Activated CD8-positive, alpha-beta T cell treated with anti-CD3 and anti-CD28 coated beads for 36 hours (primary cell): ENCODE results near the gene DHRSX. TPM values are rescaled to one million over a fixed set of nuclear protein-coding genes. Genes with fewer than 3 reads are reported as not detected.
"Not testable (repeated sequence)": the region's sequence is repeated elsewhere in the genome, so short reads cannot be mapped to it uniquely, and the experiment has no call there.

ENCODE experiments used
- ATAC-seq: fragments of 200-7000 bp; cut with Tn5 transposase; one replicate; pipeline ENCODE4 v1.10.0; 2021; ENCODE audit warnings: mild to moderate bottlenecking, moderate library complexity
- CTCF ChIA-PET: fragments of 350-600 bp; sonication (Branson Sonifier 250); formaldehyde crosslinking; loops from one replicate; lab custom pipeline; 2021; ENCODE audit warnings: antibody characterized with exemption; lab: Charles Lee
- POLR2A ChIA-PET: fragments of 350-600 bp; sonication (Branson Sonifier 250); formaldehyde crosslinking; loops from one replicate; lab custom pipeline; 2021; ENCODE audit warnings: antibody characterized with exemption; lab: Charles Lee
- DNase-seq: peaks from one replicate; pipeline ENCODE4 v3.0.0-alpha.2; 2020
- H3K27ac Mint-ChIP-seq: one replicate; pipeline ENCODE4 v1.8.0; 2021; ENCODE audit warnings: mild to moderate bottlenecking, mixed read lengths
- H3K27me3 Mint-ChIP-seq: one replicate; pipeline ENCODE4 v1.8.0; 2021; ENCODE audit warnings: mixed read lengths
- H3K36me3 Mint-ChIP-seq: one replicate; pipeline ENCODE4 v1.8.0; 2021; ENCODE audit warnings: low read depth, mixed read lengths
- H3K4me1 Mint-ChIP-seq: one replicate; pipeline ENCODE4 v1.8.0; 2021; ENCODE audit warnings: low read depth, mixed read lengths
- H3K4me3 Mint-ChIP-seq: one replicate; pipeline ENCODE4 v1.8.0; 2021; ENCODE audit warnings: mild to moderate bottlenecking, moderate library complexity, mixed read lengths
- H3K9me3 Mint-ChIP-seq: one replicate; pipeline ENCODE4 v1.8.0; 2021; ENCODE audit warnings: mixed read lengths
- intact Hi-C: fragments of 100-400 bp; cut with micrococcal nuclease; formaldehyde crosslinking; loops from one replicate; pipeline ENCODE4 v1.10.0; 2022
- total RNA-seq, 2 experiments: library from RNA; stranded (reverse); gene quantifications; one replicate each; pipeline ENCODE4 v1.2.3, GENCODE V29; 2021
- TF ChIP-seq, protein P1 (sequence below): fragments of 200-600 bp; IDR thresholded peaks from one replicate; pipeline ENCODE4 v1.8.0; 2022; ENCODE audit warnings: antibody characterized with exemption, mild to moderate bottlenecking

The DHRSX gene
- total RNA-seq, 2 experiments from 2014 or later, result 19.7 to 22.0 TPM

DNA sequence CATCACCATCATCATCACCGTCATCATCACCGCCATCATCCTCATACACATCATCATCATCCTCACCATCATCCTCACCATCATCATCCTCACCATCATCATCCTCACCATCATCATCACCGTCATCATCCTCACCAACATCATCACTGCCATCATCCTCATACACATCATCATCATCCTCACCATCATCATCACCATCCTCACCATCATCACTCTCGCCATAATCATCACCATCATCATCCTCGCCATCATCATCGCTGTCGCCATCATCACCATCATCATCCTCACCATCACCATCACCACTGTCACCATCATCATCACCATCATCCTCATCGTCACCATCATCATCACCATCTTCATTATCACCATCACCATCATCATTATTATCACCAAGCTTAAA lies 19.8 kb upstream of the DHRSX start:
- ChIA-PET POLR2A (no interaction called here), CTCF (no interaction called here)

DNA sequence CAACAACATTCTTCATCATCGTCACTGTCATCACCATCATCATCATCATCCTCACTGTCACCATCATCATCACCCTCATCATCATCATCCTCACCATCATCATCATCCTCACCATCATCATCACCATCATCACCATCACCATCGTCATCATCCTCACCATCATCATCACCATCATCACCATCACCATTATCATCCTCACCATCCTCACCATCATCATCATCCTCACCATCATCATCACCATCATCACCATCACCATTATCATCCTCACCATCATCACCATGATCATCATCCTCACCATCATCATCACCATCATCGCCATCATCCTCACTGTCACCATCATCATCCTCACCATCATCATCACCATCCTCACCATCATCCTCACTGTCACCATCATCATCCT lies 18.9 kb upstream of the DHRSX start:
- POLR2A ChIA-PET, DNase-seq, CTCF ChIA-PET, ATAC-seq, H3K27me3 Mint-ChIP-seq, H3K4me3 Mint-ChIP-seq, H3K9me3 Mint-ChIP-seq, H3K36me3 Mint-ChIP-seq, intact Hi-C loops, H3K27ac Mint-ChIP-seq, H3K4me1 Mint-ChIP-seq: not testable (repeated sequence)

More for the DNA sequence above, 19.8 kb upstream of the DHRSX start:
- Mint-ChIP-seq H3K4me1 (peaks cover 6% of the 10 kb centered on the region), H3K36me3 (no peaks in the 10 kb centered on the region), H3K27me3 (peaks cover 3% of the 10 kb centered on the region), H3K4me3 (no peak overlapping the region), H3K27ac (no peak overlapping the region), H3K9me3 (no peaks in the 10 kb centered on the region)
- intact Hi-C loops, result no loop called here
- TF ChIP-seq, protein P1, sequence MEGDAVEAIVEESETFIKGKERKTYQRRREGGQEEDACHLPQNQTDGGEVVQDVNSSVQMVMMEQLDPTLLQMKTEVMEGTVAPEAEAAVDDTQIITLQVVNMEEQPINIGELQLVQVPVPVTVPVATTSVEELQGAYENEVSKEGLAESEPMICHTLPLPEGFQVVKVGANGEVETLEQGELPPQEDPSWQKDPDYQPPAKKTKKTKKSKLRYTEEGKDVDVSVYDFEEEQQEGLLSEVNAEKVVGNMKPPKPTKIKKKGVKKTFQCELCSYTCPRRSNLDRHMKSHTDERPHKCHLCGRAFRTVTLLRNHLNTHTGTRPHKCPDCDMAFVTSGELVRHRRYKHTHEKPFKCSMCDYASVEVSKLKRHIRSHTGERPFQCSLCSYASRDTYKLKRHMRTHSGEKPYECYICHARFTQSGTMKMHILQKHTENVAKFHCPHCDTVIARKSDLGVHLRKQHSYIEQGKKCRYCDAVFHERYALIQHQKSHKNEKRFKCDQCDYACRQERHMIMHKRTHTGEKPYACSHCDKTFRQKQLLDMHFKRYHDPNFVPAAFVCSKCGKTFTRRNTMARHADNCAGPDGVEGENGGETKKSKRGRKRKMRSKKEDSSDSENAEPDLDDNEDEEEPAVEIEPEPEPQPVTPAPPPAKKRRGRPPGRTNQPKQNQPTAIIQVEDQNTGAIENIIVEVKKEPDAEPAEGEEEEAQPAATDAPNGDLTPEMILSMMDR, result no peak
- DNase-seq, result no peak
- ATAC-seq, result no peak

DNA sequence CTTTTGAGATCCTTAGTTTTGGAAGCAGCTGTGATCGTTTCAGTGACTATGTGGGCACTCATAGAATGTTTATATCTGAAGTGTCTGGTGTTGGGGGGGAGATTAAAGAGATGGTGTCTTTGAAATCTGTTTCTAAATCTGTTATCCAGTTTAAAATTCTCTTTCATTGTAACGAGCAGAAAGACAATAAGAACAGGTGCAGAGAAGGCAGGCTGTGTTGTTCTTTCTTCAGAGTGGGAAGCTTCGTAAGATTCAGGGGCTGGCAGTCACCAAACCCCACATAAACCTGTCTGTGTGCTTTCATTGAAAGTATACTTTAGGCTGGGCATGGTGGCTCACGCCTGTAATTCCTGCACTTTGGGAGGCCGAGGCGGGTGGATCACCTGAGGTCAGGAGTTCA lies 16.3 kb upstream of the DHRSX start:
- no peaks in the 10 kb centered on the region for H3K36me3 Mint-ChIP-seq
- H3K27ac Mint-ChIP-seq, result no peak overlapping the region
- TF ChIP-seq, protein P1, result no peak

DNA sequence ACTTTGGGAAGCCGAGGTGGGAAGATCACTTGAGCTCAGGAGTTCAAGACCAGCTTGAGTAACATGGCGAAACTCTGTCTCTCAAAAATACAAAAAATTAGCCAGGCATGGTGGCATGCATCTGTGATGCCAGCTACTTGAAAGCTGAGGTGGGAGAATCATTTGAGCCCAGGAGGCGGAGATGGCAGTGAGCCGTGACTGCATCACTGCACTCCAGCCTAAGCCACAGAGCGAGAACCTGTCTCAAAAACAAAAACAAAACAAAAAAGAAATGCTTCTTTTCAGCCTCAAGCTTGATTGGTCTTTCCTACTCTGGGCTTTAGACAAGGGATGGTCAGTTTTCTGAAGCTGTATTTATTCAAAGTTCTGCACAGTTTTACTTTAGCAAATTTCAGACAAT lies 15.8 kb upstream of the DHRSX start:
- H3K9me3 Mint-ChIP-seq, result no peaks in the 10 kb centered on the region
- no peaks in the 10 kb centered on the region for H3K36me3 Mint-ChIP-seq
- no peak overlapping the region for H3K27ac Mint-ChIP-seq
- intact Hi-C loops, result no loop called here
- DNase-seq (no peak), ATAC-seq (no peak)
- peaks cover 6% of the 10 kb centered on the region for H3K4me1 Mint-ChIP-seq
- H3K27me3 Mint-ChIP-seq, result no peaks in the 10 kb centered on the region
- ChIA-PET POLR2A (no interaction called here), CTCF (no interaction called here)
- H3K4me3 Mint-ChIP-seq, result no peak overlapping the region
- TF ChIP-seq, protein P1, result no peak

More for the DNA sequence above, 16.3 kb upstream of the DHRSX start:
- ChIA-PET POLR2A (no interaction called here), CTCF (no interaction called here)
- peaks cover 6% of the 10 kb centered on the region for H3K4me1 Mint-ChIP-seq
- no peak for ATAC-seq
- intact Hi-C loops, result no loop called here
- no peak overlapping the region for H3K4me3 Mint-ChIP-seq
- H3K9me3 Mint-ChIP-seq, result no peaks in the 10 kb centered on the region
- no peak for DNase-seq
- H3K27me3 Mint-ChIP-seq, result no peaks in the 10 kb centered on the region

DNA sequence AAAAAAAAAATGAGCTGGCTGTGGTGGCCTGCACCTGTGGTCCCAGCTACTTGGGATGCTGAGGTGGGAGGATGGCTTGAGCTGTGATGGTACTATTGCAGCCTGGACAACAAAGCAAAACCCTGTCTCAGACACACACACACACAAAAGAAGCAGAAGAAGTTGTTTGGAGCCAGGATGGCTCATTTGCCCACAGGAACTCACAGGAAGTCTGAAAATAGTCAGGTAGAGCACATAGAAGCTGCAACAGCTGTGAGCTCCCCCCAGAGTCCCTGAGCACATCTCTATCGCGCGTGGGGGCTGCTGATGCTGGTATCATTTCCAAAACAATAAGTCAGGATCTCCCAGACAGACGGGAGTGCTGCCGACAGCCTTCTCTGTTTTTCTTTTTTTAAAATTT lies 13.4 kb upstream of the DHRSX start:
- intact Hi-C loops, result no loop called here
- no peak for ATAC-seq
- no peaks in the 10 kb centered on the region for H3K9me3 Mint-ChIP-seq

More for the DNA sequence above, 13.4 kb upstream of the DHRSX start:
- Mint-ChIP-seq H3K36me3 (no peaks in the 10 kb centered on the region), H3K27ac (no peak overlapping the region), H3K4me1 (peaks cover 4% of the 10 kb centered on the region), H3K4me3 (no peak overlapping the region), H3K27me3 (peaks cover 2% of the 10 kb centered on the region)
- ChIA-PET CTCF (no interaction called here), POLR2A (no interaction called here)
- TF ChIP-seq, protein P1, result no peak
- DNase-seq, result no peak
